Adrenal gland (tissue), 5 donors: Measurements from ENCODE around the gene KRT76.

Source experiments
- CTCF ChIP-seq, 6 experiments: fragments of 450-650 bp in 4 of 6; fragments of 200-600 bp in 2 of 6; sonication (generic) in 1 of 6; IDR thresholded peaks; 1 replicate in 5 of 6; 2 replicates in 1 of 6; pipeline versions ENCODE4 v1.5.1 to v1.8.0; 2016 to 2021; ENCODE audit warnings: antibody characterized with exemption in 6 of 6, mild to moderate bottlenecking in 2 of 6, moderate library complexity in 1 of 6
- POLR2A ChIP-seq, 2 donors: fragments of 450-650 bp; IDR thresholded peaks; one replicate each; pipeline ENCODE4 v1.6.1; 2017; ENCODE audit warnings: antibody characterized with exemption in 2 of 2, mild to moderate bottlenecking in 2 of 2, moderate library complexity in 1 of 2
- donor health status: DM: no; HTN: no; CAD: no.

GRCh38 chr12:52813885-52814709 is 37.0 kb upstream of the KRT76 start, which contains the start of gene KRT4:
- TF ChIP-seq CTCF (IDR thresholded peaks at IDR 0.05) (no peak), POLR2A (IDR thresholded peaks at IDR 0.05) (no peak)
